ENCODE results near the gene SAP30L. TPM values are rescaled to one million over a fixed set of nuclear protein-coding genes. Genes with fewer than 3 reads are reported as not detected.

The SAP30L gene
- total and polyA plus RNA-seq, 4 donors, result 6.3 to 11.1 (median 8.6) TPM

DNA sequence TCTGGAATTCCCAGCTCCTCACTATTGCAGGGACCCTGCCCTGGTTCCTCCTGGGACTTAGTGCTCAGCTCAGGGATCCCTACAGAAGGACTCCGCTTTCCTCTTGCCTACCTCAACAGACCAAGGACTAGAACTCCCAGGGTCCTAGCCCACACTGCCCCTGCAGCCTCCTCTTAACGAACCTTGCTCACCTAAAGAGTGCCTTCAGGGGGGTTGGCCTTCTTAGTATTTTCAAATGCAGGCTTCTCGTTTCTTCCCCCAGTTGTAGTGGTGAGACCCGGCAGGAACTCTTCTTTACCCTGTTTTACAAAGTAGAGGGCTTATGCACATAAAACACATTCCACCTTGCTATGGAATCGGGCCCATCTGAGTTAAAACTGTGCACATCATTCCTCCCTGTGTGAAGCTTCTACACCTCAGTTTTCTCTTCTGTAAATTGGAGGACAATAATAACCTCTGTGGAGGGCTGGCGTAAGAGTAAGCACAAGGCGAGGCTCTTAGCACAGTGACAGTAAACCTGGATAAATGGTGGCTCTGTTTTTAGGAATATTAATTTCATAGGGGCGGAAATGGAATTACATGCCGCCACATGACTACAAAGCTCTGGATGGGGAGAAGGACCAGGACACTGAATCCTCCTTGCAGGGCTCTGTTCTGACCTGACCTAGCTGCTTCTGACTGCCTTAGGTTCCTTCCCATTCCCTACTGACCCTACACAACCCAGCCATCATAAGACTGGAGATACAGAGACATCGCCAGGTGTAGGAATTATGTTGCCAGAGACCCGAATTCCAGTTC lies 36.0 kb downstream of the SAP30L start:
- WGBS, result 18% methylated on average over 11 of the region's 11 CpGs
- Histone ChIP-seq H3K4me3 (ENCODE audit: low read depth in 1 of 3, low read length in 3 of 3) (no peak overlapping the region), H3K4me1 (ENCODE audit: control insufficient read depth in 4 of 4, insufficient read depth in 4 of 4, low read length in 3 of 4) (peaks cover 4 to 24% (median 10%) of the 10 kb centered on the region in 4 donors)

DNA sequence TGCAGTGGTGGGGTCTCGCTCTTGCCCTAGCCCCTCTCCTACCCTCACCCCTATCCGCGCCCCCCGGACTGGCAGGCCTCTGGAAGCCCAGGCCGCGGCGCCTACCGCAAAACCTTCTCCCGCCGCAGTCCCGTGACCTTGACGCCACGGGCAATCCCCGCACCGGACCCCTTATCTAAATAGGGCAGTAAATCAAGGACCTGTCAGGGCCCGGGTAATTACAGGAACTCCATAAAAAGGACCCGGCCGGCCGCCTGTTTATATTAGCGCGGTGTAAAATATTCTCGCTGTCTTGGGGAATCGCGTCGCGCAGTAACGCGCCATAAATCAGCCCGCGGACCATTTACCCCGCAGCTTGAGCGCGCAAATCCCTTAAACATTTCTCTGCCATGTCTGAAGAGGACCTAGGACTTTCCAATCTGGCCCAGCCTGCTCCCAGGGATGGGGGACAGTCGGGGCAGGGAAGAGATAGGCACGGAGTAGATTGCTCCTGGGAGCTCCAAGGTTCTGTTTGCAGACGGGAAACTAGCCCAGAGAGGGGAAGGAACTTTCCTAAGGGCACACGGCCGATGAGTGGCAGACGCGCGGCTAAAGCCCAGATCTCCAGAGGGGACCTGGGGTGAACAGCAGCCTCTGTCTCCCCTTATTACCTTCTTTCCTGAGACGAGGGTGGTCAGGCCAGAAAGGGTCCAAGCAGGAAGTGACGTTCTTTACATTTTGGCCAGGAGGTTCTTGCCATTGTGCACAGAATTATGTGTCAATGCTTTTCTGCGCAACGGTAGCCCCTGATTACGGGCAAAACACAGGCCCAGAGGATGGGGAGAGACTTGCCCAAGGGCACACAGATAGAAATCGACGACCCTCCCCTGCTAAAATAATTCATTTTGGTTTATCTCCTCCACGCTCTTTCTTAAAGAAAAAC lies 37.0 kb downstream of the SAP30L start:
- Histone ChIP-seq H3K27me3 (ENCODE audit: control insufficient read depth in 4 of 4, insufficient read depth in 4 of 4, low read length in 3 of 4) (peaks cover 0 to 51% (median 35%) of the 10 kb centered on the region in 4 donors), H3K27ac (ENCODE audit: low read depth in 1 of 2, low read length in 2 of 2) (no peak overlapping the region), H3K36me3 (ENCODE audit: control insufficient read depth in 4 of 4, insufficient read depth in 3 of 4, low read depth in 1 of 4, low read length in 3 of 4) (no peaks in the 10 kb centered on the region), H3K4me3 (ENCODE audit: low read depth in 1 of 3, low read length in 3 of 3) (no peak overlapping the region), H3K4me1 (ENCODE audit: control insufficient read depth in 4 of 4, insufficient read depth in 4 of 4, low read length in 3 of 4) (peaks cover 1 to 18% (median 4%) of the 10 kb centered on the region in 4 donors), H3K9ac (ENCODE audit: low read depth in 1 of 2, low read length in 2 of 2) (no peak overlapping the region), H3K9me3 (ENCODE audit: control insufficient read depth in 4 of 4, low read length in 3 of 4) (no peaks in the 10 kb centered on the region)
- DNase-seq (ENCODE audit: low spot score), result no peak
- TF ChIP-seq TAF1 (conservative IDR thresholded peaks at IDR 0.05) (no peak), FOXA2 (IDR thresholded peaks at IDR 0.05) (no peak), GABPA (IDR thresholded peaks at IDR 0.05 in 1 of 2, conservative IDR thresholded peaks at IDR 0.05 in 1 of 2) (no peak), JUND (IDR thresholded peaks at IDR 0.05) (no peak), RXRA (IDR thresholded peaks at IDR 0.05) (no peak), HNF4A (conservative IDR thresholded peaks at IDR 0.05) (no peak)
- TF ChIP-seq, protein P1, sequence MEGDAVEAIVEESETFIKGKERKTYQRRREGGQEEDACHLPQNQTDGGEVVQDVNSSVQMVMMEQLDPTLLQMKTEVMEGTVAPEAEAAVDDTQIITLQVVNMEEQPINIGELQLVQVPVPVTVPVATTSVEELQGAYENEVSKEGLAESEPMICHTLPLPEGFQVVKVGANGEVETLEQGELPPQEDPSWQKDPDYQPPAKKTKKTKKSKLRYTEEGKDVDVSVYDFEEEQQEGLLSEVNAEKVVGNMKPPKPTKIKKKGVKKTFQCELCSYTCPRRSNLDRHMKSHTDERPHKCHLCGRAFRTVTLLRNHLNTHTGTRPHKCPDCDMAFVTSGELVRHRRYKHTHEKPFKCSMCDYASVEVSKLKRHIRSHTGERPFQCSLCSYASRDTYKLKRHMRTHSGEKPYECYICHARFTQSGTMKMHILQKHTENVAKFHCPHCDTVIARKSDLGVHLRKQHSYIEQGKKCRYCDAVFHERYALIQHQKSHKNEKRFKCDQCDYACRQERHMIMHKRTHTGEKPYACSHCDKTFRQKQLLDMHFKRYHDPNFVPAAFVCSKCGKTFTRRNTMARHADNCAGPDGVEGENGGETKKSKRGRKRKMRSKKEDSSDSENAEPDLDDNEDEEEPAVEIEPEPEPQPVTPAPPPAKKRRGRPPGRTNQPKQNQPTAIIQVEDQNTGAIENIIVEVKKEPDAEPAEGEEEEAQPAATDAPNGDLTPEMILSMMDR (IDR thresholded peaks at IDR 0.05; ENCODE audit: low read depth, low read length, missing input control), result no peak
- TF ChIP-seq, protein P2, sequence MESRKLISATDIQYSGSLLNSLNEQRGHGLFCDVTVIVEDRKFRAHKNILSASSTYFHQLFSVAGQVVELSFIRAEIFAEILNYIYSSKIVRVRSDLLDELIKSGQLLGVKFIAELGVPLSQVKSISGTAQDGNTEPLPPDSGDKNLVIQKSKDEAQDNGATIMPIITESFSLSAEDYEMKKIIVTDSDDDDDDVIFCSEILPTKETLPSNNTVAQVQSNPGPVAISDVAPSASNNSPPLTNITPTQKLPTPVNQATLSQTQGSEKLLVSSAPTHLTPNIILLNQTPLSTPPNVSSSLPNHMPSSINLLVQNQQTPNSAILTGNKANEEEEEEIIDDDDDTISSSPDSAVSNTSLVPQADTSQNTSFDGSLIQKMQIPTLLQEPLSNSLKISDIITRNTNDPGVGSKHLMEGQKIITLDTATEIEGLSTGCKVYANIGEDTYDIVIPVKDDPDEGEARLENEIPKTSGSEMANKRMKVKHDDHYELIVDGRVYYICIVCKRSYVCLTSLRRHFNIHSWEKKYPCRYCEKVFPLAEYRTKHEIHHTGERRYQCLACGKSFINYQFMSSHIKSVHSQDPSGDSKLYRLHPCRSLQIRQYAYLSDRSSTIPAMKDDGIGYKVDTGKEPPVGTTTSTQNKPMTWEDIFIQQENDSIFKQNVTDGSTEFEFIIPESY (IDR thresholded peaks at IDR 0.05), result no peak
- TF ChIP-seq, protein P3, sequence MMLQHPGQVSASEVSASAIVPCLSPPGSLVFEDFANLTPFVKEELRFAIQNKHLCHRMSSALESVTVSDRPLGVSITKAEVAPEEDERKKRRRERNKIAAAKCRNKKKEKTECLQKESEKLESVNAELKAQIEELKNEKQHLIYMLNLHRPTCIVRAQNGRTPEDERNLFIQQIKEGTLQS (IDR thresholded peaks at IDR 0.05), result no peak
- 8% methylated on average over 49 of the region's 49 CpGs for WGBS

More for the DNA sequence above, 36.0 kb downstream of the SAP30L start:
- no peak overlapping the region for H3K9ac ChIP-seq (ENCODE audit: low read depth in 1 of 2, low read length in 2 of 2)
- TF ChIP-seq, protein P1 (IDR thresholded peaks at IDR 0.05; ENCODE audit: low read depth, low read length, missing input control), result no peak
- TF ChIP-seq FOXA1 (IDR thresholded peaks at IDR 0.05), result no peak
- no peak for TF ChIP-seq NR2F2 (IDR thresholded peaks at IDR 0.05)
- TF ChIP-seq, protein P2 (IDR thresholded peaks at IDR 0.05), result no peak
- TF ChIP-seq SP1 (IDR thresholded peaks at IDR 0.05), result no peak
- TF ChIP-seq EGR1 (IDR thresholded peaks at IDR 0.05; ENCODE audit: low read depth in 2 of 2), result no peak
- TF ChIP-seq GABPA (IDR thresholded peaks at IDR 0.05 in 1 of 2, conservative IDR thresholded peaks at IDR 0.05 in 1 of 2), result no peak
- no peak for TF ChIP-seq HNF4A (conservative IDR thresholded peaks at IDR 0.05)
- TF ChIP-seq RAD21 (IDR thresholded peaks at IDR 0.05), result no peak
- TF ChIP-seq, protein P3 (IDR thresholded peaks at IDR 0.05), result no peak
- no peak for TF ChIP-seq YY1 (IDR thresholded peaks at IDR 0.05)
- H3K9me3 ChIP-seq (ENCODE audit: control insufficient read depth in 4 of 4, low read length in 3 of 4), result no peaks in the 10 kb centered on the region
- no peak overlapping the region for H3K27ac ChIP-seq (ENCODE audit: low read depth in 1 of 2, low read length in 2 of 2)
- peaks cover 0 to 60% (median 36%) of the 10 kb centered on the region in 4 donors for H3K27me3 ChIP-seq (ENCODE audit: control insufficient read depth in 4 of 4, insufficient read depth in 4 of 4, low read length in 3 of 4)
- H3K36me3 ChIP-seq (ENCODE audit: control insufficient read depth in 4 of 4, insufficient read depth in 3 of 4, low read depth in 1 of 4, low read length in 3 of 4), result no peaks in the 10 kb centered on the region
- DNase-seq (ENCODE audit: low spot score), result no peak
